SK-N-SH (cell line): ENCODE results near the gene DMRT2.

Source experiments
- CHD2 ChIP-seq: fragments of 150-350 bp; IDR thresholded peaks from 2 replicates; pipeline ENCODE4 v1.6.1; 2018; ENCODE audit warnings: low read length; ENCODE audit not compliant: partially characterized antibody
- FOXJ3 ChIP-seq: sonication (generic); formaldehyde crosslinking; IDR thresholded peaks from 2 replicates; pipeline ENCODE4 v1.5.1; 2020; ENCODE audit warnings: mild to moderate bottlenecking, missing genetic modification reagents
- GABPA ChIP-seq: IDR thresholded peaks from 2 replicates; pipeline ENCODE4 v1.4.0; 2012; ENCODE audit warnings: low read depth, mild to moderate bottlenecking
- POLR2AphosphoS5 ChIP-seq: IDR thresholded peaks from 2 replicates; pipeline ENCODE4 v1.6.1; 2012; ENCODE audit warnings: low read depth, low read length
- RAD21 ChIP-seq: IDR thresholded peaks from 2 replicates; pipeline ENCODE4 v1.6.1; 2012; ENCODE audit warnings: mild to moderate bottlenecking, low read length
- RFX5 ChIP-seq: IDR thresholded peaks from 2 replicates; pipeline ENCODE4 v1.6.1; 2012; ENCODE audit warnings: mild to moderate bottlenecking, improper control_type of control experiment, low read length
- RXRA ChIP-seq: IDR thresholded peaks from 2 replicates; pipeline ENCODE4 v1.4.0; 2012; ENCODE audit warnings: low read depth, mild to moderate bottlenecking, borderline replicate concordance
- SIN3A ChIP-seq: IDR thresholded peaks from 2 replicates; pipeline ENCODE4 v1.6.1; 2012; ENCODE audit warnings: low read depth, mild to moderate bottlenecking, low read length, moderate library complexity, borderline replicate concordance
- SMC3 ChIP-seq: IDR thresholded peaks from 2 replicates; pipeline ENCODE4 v1.6.1; 2012; ENCODE audit warnings: low read depth, low read length, improper control_type of control experiment
- TEAD4 ChIP-seq: IDR thresholded peaks from 2 replicates; pipeline ENCODE4 v1.4.0; 2012; ENCODE audit warnings: mild to moderate bottlenecking, borderline replicate concordance; ENCODE audit not compliant: insufficient read depth
- TF ChIP-seq, protein P1 (sequence below): fragments of 200-600 bp; sonication (generic); IDR thresholded peaks from 2 replicates; pipeline ENCODE4 v1.6.1; 2017; ENCODE audit warnings: antibody characterized with exemption, mild to moderate bottlenecking, moderate library complexity
- TF ChIP-seq, protein P2 (sequence below): IDR thresholded peaks from 2 replicates; pipeline ENCODE4 v1.4.0; 2012; ENCODE audit warnings: low read depth
- TF ChIP-seq, protein P3 (sequence below): fragments of 150-350 bp; IDR thresholded peaks from 2 replicates; pipeline ENCODE4 v1.6.1; 2017; ENCODE audit warnings: antibody characterized with exemption, low read length, low read depth, borderline replicate concordance

DNA sequence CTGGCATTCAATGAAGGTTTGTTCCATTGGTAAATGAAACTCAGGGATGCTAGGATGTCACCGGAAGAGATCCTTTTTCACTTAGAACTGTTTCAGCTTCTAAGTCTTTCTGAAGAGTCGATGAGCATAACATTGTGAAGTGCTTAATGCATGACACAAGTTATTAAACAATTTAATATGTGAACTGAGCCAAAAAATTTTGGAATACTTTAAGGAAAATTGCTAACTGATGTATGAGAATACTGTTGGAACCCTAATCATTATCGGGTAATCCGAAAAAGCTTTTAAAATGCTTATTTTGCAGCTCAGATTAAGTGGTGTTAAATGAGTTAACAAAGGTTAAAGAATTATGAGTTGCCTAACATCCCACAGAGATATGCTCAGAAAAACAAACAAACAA, 34.9 kb downstream of the DMRT2 start:
- TF ChIP-seq GABPA (no peak), SIN3A (no peak), RFX5 (no peak), POLR2AphosphoS5 (no peak), CHD2 (no peak), TEAD4 (no peak), FOXJ3 (CRISPR knock-in tag) (no peak), RXRA (no peak), RAD21 (no peak), SMC3 (no peak)
- TF ChIP-seq, protein P1, sequence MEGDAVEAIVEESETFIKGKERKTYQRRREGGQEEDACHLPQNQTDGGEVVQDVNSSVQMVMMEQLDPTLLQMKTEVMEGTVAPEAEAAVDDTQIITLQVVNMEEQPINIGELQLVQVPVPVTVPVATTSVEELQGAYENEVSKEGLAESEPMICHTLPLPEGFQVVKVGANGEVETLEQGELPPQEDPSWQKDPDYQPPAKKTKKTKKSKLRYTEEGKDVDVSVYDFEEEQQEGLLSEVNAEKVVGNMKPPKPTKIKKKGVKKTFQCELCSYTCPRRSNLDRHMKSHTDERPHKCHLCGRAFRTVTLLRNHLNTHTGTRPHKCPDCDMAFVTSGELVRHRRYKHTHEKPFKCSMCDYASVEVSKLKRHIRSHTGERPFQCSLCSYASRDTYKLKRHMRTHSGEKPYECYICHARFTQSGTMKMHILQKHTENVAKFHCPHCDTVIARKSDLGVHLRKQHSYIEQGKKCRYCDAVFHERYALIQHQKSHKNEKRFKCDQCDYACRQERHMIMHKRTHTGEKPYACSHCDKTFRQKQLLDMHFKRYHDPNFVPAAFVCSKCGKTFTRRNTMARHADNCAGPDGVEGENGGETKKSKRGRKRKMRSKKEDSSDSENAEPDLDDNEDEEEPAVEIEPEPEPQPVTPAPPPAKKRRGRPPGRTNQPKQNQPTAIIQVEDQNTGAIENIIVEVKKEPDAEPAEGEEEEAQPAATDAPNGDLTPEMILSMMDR = no peak
- TF ChIP-seq, protein P2, sequence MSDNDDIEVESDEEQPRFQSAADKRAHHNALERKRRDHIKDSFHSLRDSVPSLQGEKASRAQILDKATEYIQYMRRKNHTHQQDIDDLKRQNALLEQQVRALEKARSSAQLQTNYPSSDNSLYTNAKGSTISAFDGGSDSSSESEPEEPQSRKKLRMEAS = no peak
- TF ChIP-seq, protein P3, sequence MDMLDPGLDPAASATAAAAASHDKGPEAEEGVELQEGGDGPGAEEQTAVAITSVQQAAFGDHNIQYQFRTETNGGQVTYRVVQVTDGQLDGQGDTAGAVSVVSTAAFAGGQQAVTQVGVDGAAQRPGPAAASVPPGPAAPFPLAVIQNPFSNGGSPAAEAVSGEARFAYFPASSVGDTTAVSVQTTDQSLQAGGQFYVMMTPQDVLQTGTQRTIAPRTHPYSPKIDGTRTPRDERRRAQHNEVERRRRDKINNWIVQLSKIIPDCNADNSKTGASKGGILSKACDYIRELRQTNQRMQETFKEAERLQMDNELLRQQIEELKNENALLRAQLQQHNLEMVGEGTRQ = no peak
